HG03460 (cell line): ENCODE data around the gene RNF130.

Experiments
- ATAC-seq: cut with Tn5 transposase; IDR thresholded peaks from one replicate; pipeline ENCODE4 v1.9.1; 2021; ENCODE audit not compliant: unreplicated experiment

The RNF130 gene

DNA sequence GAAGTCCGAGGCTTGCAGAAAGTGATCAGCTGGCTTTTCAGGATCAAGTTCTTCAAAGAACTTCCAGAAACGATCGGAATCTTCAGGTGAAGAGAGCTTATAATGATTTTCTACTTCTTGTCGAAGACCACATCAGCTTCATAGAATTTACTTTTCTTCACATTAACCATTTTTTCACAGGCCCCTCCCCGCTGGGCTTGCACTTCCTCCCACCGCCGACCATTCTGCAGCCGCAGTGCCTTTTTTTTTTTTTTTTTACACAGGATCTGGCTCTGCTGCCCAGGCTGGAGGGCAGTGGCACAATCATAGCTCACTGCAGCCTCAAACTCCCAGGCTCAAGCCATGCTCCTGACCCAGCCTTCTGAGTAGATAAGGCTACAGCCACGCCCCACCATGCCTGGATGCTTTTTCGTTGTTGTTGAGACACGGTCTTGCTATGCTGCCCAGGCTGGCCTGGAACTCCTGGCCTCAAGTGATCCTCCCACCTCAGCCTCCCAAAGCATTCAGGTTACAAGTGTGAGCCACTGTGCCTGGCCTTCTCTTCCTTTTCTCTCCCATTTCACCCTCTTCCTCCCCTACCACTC is 15.3 kb upstream of the RNF130 start:
- no peak for ATAC-seq

DNA sequence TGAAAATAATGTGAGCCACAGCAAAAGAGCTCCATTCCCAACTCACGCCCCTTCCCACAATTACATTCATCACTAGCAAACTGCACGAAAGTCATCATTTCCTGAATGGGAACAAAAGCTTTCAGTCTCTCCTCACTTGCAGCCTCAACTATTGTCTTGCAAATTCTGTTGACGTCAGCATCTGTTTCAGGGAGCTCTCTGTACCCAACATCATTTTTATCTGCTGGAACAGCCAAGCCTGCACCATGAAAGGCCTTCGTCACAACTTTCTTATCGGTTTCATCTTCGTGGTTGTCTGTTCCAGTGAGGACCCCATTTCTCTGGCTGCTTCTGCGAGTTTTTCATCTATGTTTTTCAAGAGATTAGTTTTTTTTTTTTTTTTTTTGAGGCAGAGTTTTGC is 14.3 kb upstream of the RNF130 start:
- no peak for ATAC-seq

DNA sequence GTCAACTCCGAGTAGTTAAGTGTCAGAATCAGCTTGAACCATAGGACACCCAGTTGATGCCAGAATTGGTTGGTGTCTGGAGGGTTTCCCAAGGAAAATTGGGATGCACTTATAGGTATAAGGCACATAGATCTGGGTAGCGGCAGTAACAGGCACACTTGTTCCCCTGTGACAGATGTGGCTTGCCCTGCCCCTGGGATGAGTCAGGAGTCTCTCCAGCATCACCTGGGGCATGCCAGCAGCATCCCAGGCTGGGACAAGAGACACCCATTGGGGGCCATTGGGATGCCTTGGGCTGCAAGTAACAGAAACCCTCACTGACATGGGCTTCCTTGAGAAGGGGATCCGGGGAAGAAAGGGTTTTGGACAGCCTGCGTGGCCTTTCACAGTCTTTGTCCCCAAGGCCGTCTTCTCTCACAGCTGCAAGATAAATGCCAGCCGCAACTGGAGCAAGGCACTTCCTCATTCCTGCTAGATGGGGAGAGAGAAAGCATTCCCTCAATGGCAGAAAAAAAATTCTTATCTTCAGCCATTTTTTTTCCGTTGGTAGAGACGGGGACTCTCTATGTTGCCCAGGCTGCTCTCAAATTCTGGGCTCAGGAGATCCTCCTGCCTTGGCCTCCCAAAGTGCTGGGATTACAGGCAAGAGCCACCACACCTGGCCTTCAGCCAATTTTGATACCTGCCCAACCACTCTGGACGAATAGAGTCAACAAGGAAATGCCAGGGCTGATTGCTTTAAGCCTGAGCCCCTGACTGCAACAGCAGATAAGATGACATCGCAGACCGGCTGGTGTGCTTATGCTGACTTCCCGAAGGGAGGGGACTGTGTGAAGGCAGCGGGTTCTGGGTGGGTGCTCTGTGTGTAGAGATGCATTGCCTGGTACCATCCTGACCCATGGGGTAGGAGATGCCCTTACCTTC is 13.3 kb upstream of the RNF130 start:
- no peak for ATAC-seq

DNA sequence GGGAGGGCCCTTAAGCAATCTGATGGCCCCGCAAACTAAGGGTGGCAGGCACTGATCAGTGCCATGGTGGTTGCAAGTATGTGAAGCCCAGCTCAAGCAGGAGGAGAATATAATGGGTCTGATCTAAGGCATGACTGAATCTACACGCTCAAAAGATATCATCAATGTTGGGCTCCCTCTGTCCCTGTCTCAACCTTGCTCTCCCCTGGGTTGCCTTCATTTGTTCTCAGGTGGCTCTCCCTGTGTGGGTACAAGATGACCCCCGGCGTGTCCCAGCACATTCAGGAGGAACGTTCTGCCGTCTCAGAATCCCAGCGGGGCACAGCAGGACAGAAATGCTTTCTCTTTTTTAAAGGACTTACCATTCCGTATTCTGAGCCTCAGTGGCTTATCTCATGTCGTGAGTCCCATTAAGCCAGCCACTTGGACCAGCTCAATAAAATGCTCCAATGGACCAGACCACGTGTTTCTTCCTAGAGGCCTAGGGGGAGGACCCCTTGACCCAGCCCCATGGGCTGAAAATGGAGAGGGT is 12.0 kb upstream of the RNF130 start:
- ATAC-seq, result no peak

DNA sequence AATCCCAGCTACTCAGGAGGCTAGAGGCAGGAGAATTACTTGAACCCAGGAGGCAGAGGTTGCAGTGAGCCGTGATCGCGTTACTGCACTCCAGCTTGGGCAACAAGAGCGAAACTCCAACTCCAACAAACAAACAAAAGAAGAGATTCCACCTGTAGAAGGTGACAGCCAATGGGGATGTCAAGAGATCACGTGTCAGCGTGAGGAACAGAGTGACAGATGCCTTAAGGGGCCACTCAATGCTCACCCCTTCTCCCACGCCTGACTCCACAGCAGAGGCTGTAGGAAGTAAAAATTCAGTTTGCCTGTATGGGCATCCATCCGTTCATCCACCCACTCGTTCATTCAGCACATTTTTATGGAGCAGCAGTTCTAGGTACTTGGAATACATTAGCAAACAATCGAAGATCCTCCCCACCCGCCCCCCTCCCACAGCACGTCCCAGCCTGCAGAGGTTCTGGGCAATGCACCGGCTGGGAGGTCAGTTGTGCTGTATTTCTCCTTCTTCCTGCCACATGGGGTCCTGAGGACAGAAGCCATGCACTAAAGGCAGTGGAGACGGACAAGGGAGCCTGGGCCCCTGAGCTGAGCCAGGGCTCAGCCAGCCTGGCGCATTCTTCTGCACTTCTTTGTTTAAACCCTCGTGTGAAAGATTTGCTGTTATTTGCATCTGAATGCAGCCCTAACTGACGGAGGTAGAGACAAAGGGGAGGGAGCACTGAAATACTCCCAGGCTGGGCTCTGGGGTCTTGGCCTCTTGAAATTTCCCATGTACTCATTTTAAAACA is 11.3 kb upstream of the RNF130 start:
- ATAC-seq, result no peak

DNA sequence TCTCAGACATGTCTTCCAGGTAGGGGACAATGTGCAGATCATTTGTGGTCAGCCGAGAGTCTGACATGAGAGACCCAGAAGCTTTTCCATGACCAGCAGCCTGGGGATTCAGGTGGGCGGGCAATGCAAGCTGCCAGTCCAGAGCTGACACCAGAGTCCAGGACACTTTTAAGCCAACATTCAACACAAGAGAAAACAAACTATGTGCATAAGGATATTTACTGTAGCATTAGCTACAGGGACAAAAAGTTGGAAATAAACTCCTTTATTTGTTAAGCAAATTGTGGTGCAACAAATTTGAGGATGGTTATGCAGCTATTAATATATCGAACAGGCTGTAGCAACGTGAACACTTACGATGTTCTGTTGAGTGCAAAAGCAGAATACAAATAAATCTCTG is 9.9 kb upstream of the RNF130 start:
- no peak for ATAC-seq

DNA sequence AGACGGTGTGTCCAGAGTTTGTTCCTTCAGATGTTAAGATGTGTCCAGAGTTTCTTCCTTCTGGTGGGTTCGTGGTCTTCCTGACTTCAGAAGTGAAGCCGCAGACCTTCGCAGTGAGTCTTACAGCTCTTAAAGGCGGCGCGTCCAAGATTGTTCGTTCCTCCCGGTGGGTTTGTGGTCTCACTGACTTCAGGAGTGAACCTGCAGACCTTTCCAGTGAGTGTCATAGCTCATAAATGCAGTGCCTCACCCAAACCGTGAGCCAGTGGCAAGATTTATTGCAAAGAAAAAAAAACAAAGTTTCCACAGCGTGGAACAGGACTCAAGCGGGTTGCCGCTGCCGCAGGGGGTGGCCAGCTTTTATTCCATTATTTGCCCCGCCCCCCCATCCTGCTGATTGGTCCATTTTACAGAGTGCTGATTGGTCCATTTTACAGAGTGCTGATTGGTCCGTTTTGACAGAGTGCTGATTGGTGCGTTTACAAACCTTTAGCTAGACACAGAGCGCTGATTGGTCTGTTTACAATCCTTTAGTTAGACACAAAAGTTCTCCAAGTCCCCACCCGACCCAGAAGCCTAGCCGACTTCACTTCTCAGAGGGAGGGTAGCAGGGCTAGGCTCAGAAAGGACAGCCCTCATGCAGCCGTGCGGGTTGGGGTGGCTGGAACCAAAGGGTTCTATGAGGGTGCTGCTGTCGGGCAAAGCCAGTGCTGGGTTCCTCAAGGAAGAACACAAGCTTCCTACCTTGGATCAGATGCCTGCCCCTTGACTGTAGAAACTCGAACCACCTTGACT is 9.1 kb upstream of the RNF130 start:
- no peak for ATAC-seq

DNA sequence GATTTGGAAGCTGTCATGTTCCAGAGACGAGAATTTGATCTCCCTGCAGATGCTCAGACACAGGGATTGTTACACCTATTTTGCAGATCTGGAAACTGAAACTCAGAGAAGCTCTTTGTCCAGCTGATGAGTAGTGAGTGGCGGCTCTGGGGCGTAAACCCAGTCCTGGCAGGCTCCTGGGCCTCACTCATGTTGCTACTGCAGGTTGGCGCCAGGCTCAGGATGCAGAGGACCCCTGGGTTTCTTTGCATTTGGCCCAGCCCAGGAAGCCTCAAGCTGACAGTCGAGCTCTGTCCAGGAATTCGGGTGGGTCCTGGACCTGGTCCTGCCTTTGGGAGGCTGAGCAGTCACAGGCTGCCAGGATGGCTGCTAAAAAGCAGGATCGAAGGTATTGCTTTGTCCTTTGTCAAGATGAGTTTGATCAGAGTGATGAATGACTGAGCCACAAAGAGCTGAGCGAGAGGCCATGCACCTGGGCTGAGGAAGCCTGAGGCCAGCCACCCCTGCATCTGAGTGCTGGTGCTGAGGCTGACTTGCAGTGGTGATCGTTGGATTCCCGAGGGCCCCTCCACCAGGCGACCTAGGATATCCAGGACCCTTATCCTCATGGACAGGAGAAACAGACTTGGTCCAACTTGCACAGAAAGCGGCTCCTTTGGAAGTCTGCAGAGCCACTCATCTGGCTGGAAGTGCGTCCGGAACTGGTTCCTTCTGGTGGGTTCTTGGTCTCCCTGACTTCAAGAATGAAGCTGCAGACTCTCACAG is 8.3 kb upstream of the RNF130 start:
- ATAC-seq, result no peak

DNA sequence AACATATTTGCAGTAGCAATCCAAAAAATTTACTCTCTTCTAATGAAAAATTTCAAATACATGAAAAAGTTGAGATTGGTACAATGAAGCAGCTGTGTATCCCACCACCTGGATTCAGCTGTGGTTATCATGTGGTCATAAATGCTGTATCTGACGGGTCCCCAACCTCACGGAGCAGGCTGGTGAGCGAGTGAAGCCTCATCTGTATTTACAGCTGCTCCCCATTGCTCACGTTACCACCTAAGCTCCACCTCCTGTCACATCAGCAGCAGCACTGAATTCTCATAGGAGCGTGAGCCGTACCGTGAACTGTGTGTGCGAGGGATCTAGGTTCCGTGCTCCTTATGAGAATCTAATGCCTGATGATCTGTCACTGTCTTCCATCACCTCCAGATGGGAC is 6.8 kb upstream of the RNF130 start:
- no peak for ATAC-seq

DNA sequence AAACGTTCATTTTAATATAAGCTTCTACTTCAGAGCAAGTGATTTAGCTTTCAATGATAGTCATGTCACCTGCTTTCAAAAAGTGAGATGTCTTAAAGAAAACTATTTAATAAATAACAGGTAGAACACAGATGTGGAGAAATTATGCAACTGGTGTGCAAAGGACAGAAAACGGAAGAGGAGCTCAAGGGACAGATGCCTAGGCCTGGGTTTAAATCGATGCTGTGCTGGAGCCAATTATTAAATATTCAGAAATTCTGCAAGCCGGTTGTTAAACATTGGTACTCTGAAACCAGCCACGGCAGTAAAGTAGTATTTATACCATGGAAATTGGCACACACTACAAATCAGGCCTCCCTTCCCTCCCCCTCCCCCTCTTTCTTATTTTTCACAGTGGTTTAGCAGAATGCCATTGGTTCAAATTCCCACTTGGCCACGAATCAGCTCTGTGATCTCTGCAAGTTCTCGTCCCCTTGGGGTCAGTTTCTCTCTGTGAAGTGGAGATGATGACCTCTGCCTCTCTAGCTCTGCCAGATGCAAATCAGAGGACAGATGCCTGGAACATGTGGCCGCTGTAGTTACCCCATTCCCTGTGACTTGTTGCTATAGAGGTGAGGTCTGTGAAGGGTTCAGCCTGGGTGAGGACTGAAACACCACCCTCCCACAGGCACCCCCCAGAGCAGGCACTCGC is 6.2 kb upstream of the RNF130 start:
- no peak for ATAC-seq

DNA sequence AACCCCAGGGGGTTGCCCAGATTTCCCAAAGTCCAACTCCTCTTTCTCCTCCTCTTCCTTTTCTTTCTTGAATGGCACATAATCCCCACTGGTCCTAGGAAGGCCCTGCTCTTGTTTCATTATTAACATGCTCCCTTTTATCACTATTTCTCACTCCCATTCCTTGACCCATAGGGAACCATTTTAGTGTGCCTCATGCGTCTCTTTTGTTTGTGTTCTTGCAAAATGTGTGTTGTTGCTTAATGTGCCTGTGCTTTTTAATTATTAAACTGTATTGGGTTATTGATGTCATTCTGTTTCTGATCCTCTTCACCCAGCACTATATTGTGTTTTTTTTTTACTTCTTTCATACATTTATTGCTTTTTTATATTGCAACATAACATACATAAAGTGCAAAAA is 4.1 kb upstream of the RNF130 start:
- no peak for ATAC-seq

DNA sequence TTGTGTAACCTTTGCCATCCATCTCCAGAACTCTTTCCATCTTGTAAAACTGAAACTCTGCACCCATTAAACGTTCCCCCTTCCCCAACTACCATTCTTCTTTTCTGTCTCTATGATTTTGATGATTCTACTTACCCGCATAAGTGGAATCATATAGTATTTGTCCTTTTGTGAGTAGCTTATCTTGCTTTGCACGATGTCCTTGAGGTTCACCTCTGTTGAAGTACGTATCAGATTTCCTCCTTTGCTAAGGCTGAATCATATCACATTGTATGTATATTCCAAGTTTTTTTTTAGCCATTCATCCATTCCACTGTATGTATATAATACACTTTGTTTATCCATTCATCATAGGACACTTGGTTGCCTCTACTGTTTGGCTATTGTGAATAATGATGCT is 2.9 kb upstream of the RNF130 start:
- ATAC-seq, result no peak

DNA sequence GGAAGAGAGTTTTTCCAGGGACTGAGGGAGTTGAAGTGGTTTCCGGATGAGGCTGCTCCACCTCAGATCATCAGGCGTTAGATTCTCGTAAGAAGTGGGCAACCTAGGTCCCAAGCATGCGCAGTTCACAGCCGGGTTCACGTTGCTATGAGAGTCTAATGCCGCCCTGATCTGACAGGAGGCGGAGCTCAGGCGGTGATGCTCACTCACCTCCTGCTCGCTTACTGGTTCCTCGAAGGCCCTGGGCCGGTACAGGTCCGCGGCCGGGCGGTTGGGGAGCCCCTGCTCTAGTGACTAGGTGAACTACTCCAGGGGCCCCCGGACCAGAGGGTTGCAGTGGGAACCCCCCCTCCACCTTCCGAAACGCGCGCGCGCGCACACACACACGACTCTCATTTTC is 997 bp upstream of the RNF130 start:
- ATAC-seq, result no peak

DNA sequence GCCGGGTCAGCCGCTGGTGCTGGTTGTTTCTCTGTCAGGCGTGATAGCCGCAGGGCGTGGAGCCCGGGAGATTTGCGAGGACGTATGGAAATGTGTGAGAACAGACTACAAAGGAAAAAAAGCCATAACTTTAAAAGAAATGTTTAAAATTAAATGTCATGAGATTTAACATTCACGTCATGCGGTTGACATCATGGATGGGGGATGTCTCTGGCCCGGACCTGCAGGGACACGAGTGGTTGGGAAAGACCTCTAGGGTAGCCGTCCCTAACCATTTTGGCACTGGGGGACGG is 643 bp upstream of the RNF130 start:
- ATAC-seq, result no peak

DNA sequence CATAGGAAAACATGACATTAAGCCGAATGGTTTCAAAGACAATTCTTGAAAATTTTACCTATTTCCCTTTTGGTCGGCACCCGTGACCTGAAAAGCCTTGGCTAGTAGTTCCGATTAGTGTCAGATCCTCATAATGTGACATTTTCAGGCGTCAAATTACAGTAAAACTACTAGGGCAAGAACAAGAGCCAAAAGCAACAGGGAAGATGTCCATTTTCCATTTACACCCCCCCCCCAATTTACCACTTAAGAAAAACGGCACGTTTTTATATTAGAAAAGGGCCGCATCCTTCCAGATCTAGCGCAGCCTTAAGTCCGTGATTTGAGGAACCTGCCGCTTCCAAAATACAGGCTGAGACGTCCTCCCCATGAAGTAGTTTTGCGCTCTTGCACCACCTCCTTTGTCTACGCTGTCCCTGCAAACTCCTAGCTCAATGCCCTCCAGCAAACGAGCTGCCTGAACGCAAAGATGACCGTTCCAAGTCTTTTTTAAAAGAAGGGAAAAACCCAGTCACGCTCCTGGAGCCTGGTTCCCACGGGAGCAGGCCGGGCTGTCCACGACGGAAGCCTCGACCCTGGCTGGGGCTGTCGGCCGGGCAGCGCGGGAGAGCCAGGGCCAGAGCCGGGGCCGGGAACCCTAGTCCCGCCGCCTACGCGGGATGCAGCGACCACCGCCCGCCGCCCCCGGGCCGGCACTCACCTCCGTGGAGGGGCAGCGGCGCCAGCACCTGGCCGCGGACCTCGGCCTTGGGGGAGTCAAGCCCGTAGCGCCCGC is 616 bp downstream of the RNF130 start:
- no peak for ATAC-seq

DNA sequence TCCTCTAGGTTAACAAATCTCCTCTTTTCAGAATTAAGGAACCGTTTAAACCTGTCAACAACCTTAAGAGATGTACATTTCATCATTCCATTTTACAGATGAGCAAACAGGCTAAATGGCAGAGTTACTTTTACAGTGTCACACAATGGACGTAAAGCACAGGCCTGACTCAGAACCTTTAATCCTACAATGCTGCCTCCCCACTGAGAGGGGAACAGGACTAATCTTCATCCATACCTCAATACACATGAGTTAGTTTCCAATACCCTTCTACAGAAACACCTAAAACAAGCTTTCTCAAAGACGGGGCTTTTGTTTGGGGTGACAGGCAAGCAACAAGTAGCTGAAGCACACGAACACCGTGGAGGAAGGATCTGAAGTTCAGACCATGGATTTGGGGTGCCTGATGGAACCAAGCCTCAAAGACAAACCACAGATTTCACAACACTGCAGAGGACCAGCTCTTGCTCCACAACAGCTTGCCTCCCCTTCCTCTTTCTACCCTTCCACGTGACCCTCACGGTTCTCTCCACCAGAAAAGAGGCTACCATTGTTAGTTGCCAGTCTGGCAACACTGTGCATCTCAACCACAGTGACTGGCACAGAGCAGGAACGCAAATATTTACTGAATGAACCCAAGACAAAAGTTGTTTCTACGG is 1.8 kb downstream of the RNF130 start:
- ATAC-seq, result no peak

DNA sequence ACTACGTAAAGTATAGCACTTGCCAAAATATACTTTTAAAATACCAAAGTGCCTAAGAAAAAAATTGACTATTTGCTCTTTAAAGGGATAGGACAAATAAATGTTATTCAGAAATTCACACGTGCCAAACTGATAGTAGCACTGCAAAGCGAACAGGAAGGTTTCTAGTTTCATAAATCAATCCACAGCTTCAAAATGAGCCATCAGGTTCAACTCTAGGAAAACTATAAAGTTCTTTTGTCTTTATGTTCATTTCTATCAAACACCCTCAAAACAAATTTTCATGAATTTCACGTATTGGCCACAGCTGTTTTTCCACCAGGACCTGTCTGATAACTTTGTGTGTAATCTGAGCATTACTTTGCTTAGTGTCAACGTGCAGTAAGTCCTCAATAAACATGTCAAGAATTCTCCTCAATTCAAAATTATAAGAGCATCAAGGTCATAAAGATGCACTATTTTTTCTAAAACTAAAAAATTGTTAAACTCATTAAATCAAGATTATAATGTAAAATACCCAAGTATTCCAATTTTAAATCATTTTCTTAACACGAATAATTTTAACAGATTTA is 3.0 kb downstream of the RNF130 start:
- ATAC-seq, result no peak

DNA sequence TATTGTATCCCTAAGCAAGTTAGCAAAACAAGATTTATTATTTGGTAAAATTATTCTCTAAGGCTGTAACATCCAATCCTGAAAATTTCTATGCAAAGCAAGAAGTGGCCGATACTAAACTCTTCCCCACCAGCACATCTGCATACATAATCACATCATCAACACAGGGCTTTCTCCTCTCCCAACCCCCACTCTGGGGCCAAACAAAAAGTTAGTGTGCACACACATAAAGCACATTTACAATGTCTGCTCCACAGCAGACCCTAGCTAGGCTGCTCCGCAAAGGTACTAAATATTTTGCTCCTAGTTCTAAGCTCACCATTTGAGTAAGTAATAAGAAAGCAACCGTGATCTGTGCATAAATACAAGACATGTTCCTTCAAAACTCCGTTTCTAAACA is 3.6 kb downstream of the RNF130 start:
- ATAC-seq, result no peak
